ENCODE measurements around the gene GRK5.

The GRK5 gene

DNA sequence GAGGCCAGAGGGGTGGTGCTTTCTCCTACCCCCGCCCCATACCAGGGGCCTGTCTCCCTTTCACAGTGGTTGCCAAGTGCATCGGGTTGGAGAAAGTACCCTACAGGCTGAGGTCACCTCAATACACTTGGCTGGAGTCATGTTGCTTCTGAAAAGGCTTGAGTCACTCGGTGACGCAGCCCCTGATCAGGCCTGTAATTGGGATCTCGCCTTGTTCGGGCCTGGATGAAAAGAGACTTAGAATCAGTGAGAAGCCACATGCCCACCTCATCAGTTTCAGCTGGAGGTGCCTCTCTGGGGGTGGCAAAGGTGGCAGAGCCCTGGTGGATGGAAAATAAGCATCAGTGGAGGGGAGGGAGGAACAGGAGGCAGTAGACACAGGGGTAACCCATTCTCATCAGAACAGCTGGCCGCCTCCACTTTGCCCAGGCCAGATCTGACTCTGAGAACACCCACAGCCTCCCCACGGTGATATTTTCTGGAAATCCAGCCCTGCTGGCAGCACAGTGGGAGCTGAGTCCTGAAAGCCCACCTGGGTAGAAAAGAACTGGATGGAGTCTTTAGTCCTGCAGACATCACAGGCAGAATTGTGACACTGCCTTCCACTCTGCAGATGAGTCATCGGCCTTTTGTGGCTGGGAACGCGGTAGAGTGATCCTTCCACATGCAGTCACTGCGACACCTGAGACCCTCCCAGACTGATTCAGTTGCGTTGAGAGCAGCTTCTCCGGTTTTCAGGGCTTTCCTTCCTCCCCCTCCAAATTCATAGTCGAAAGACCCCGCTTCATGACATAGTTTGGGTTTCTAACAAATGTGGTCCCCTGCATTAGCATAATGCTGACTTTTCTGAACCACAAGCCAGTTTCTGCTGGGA is 108.0 kb downstream of the GRK5 start:
- no peaks in the 10 kb centered on the region for H3K9me3 ChIP-seq
- H3K4me3 ChIP-seq: no peak overlapping the region
- no peaks in the 10 kb centered on the region for H3K27me3 ChIP-seq
- peak overlapping the region; percentile 78 to 92 for H3K27ac ChIP-seq
- intact Hi-C loops (cut with DNase I; ENCODE audit: low total_unique reads): loop anchor here (5.0 kb wide), 1 partner anchor 108 kb away; the partner anchor contains the start of gene GRK5
- DNase-seq: peak; percentile 83 to 91
- peaks cover 5 to 89% (median 56%) of the 10 kb centered on the region in 4 donors for H3K4me1 ChIP-seq
- TF ChIP-seq, protein P1, sequence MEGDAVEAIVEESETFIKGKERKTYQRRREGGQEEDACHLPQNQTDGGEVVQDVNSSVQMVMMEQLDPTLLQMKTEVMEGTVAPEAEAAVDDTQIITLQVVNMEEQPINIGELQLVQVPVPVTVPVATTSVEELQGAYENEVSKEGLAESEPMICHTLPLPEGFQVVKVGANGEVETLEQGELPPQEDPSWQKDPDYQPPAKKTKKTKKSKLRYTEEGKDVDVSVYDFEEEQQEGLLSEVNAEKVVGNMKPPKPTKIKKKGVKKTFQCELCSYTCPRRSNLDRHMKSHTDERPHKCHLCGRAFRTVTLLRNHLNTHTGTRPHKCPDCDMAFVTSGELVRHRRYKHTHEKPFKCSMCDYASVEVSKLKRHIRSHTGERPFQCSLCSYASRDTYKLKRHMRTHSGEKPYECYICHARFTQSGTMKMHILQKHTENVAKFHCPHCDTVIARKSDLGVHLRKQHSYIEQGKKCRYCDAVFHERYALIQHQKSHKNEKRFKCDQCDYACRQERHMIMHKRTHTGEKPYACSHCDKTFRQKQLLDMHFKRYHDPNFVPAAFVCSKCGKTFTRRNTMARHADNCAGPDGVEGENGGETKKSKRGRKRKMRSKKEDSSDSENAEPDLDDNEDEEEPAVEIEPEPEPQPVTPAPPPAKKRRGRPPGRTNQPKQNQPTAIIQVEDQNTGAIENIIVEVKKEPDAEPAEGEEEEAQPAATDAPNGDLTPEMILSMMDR (IDR thresholded peaks at IDR 0.05): no peak
- no peaks in the 10 kb centered on the region for H3K36me3 ChIP-seq

DNA sequence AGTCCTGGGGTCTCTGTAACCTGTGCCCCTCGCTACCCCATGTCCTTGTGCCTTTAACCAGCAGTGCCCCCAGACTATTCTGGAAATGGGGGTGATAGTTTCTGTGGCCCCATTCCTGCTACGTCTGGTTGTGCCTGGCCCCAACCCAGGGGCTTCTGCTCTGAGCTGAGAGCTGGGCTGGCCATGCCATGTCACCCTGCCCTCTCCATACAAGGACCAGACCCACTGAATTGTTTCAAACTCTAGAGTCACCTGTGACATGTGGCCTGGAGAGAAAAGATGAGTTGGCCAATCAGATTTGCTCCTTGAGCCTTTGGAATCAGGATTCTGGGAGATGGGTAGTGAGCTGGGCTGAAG is 108.6 kb downstream of the GRK5 start:
- H3K9me3 ChIP-seq: no peaks in the 10 kb centered on the region
- peak overlapping the region; percentile 78 to 92 for H3K27ac ChIP-seq
- peaks cover 5 to 83% (median 51%) of the 10 kb centered on the region in 4 donors for H3K4me1 ChIP-seq
- TF ChIP-seq, protein P1 (IDR thresholded peaks at IDR 0.05): no peak
- intact Hi-C loops (cut with DNase I; ENCODE audit: low total_unique reads): loop anchor here (5.0 kb wide), 1 partner anchor 109 kb away; the partner anchor contains the start of gene GRK5
- H3K27me3 ChIP-seq: no peaks in the 10 kb centered on the region
- no peaks in the 10 kb centered on the region for H3K36me3 ChIP-seq
- DNase-seq: no peak
- H3K4me3 ChIP-seq: no peak overlapping the region

DNA sequence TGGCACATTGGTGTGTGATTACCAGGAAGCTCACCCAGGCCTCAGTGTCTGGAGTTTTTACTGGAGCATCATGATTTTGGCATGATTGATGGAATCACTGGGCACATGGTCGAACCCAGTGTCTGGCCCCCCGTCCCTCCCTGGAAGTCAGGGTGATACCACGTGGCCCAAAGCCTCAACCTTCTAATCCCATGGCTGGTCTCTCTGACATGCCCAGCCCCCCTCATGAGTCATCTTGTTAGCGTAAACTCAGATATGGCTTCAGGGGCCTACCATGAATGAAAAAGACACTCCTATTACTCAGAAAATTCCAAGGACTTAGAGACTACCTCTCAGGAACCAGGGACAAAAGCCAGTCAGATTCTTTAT is 109.3 kb downstream of the GRK5 start:
- intact Hi-C loops (cut with DNase I; ENCODE audit: low total_unique reads): loop anchor here (5.0 kb wide), 1 partner anchor 109 kb away; the partner anchor contains the start of gene GRK5
- no peak for DNase-seq
- peaks cover 5 to 77% (median 50%) of the 10 kb centered on the region in 4 donors for H3K4me1 ChIP-seq
- no peaks in the 10 kb centered on the region for H3K9me3 ChIP-seq
- no peaks in the 10 kb centered on the region for H3K27me3 ChIP-seq
- no peak overlapping the region for H3K4me3 ChIP-seq
- TF ChIP-seq, protein P1 (IDR thresholded peaks at IDR 0.05): no peak
- H3K27ac ChIP-seq: peak overlapping the region; percentile 78 to 92
- H3K36me3 ChIP-seq: no peaks in the 10 kb centered on the region

DNA sequence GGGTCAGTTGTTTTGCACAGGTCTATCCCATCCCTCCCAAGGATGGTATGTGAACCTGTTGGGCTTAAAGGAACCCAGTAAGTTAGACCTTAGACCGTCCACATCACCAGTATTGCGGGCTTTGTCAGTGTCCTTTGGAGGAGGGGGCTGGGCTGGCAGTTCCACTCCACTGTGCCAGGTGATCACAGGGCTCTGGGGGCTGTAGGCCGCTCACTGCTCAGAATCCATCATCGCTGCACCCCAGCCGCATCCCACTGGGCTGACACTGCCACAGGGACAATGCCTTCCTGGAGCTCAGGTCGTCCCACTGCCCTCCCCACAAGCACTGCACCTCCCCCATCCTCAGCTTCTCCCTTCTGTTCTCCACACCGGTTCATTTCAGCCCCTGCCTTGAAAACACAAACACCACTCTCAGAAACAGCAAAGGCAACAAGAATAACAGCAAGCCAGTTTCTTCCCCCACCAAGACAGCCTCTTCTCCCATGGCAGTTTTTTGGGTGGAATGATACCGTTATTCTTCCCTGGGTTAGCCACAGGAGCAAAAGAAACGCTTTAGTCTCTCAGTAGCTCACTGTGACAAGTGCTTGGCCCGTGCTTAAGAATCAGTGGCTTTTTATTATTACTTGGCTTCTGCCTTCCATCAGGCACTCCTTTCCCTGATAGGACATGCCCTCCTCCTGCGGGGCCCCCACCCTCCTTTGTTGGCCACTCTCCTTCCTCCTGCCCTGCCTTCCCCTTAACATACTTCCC is 111.2 kb downstream of the GRK5 start:
- H3K4me1 ChIP-seq: peaks cover 5 to 67% (median 50%) of the 10 kb centered on the region in 4 donors

More for the DNA sequence above, 111.2 kb downstream of the GRK5 start:
- no peak for DNase-seq
- H3K36me3 ChIP-seq: no peaks in the 10 kb centered on the region
- H3K27me3 ChIP-seq: no peaks in the 10 kb centered on the region
- intact Hi-C loops (cut with DNase I; ENCODE audit: low total_unique reads): loop anchor here (5.0 kb wide), 1 partner anchor 111 kb away; the partner anchor contains the start of gene GRK5
- TF ChIP-seq, protein P1 (IDR thresholded peaks at IDR 0.05): no peak
- peak overlapping the region in 1 of 2 donors; percentile 78 for H3K27ac ChIP-seq
- H3K4me3 ChIP-seq: no peak overlapping the region
- H3K9me3 ChIP-seq: no peaks in the 10 kb centered on the region

Data from tibial artery (tissue), 4 donors.